WTC11 (cell line): ENCODE measurements around the gene PRKN. TPM values are rescaled to one million over a fixed set of nuclear protein-coding genes. Genes with fewer than 3 reads are reported as not detected.

ENCODE experiments used
- ATAC-seq: fragments of 200-7000 bp; cut with Tn5 transposase; 2 replicates; pipeline ENCODE4 v1.10.0; 2021; ENCODE audit warnings: mild to moderate bottlenecking, moderate library complexity
- CTCF ChIA-PET: fragments of 300-600 bp; sonication (Branson Sonifier 250); formaldehyde crosslinking; loops from one replicate; lab custom pipeline; 2021; ENCODE audit warnings: antibody characterized with exemption; lab: Charles Lee
- POLR2A ChIA-PET: fragments of 350-600 bp; sonication (Branson Sonifier 250); formaldehyde crosslinking; loops from one replicate; lab custom pipeline; 2021; ENCODE audit warnings: antibody characterized with exemption; lab: Charles Lee
- DNase-seq: peaks from one replicate; pipeline ENCODE4 v3.0.0; 2021; ENCODE audit warnings: low spot score
- H3K27ac Mint-ChIP-seq: 2 replicates; pipeline ENCODE4 v1.8.0; 2021; ENCODE audit warnings: mixed read lengths
- H3K27me3 Mint-ChIP-seq: 2 replicates; pipeline ENCODE4 v1.8.0; 2021; ENCODE audit warnings: low read depth, mild to moderate bottlenecking, moderate library complexity, mixed read lengths
- H3K36me3 Mint-ChIP-seq: 2 replicates; pipeline ENCODE4 v1.8.0; 2021; ENCODE audit warnings: mixed read lengths
- H3K4me1 Mint-ChIP-seq: 2 replicates; pipeline ENCODE4 v1.8.0; 2022; ENCODE audit warnings: mixed read lengths
- H3K4me3 Mint-ChIP-seq: 2 replicates; pipeline ENCODE4 v1.8.0; 2021; ENCODE audit warnings: mild to moderate bottlenecking, moderate library complexity, mixed read lengths
- H3K9me3 Mint-ChIP-seq: 2 replicates; pipeline ENCODE4 v1.8.0; 2021; ENCODE audit warnings: mixed read lengths
- AFF4 ChIP-seq: sonication (generic); formaldehyde crosslinking; IDR thresholded peaks from 2 replicates; pipeline ENCODE4 v1.8.1; 2023; ENCODE audit warnings: mild to moderate bottlenecking, missing genetic modification reagents, borderline replicate concordance
- ATF1 ChIP-seq: sonication (generic); formaldehyde crosslinking; IDR thresholded peaks from 2 replicates; pipeline ENCODE4 v1.8.1; 2023; ENCODE audit warnings: mild to moderate bottlenecking, moderate library complexity, missing genetic modification reagents
- EMX1 ChIP-seq: fragments of 250-450 bp; sonication (Bioruptor Pico); IDR thresholded peaks from 2 replicates; pipeline ENCODE4 v1.8.0; 2021; ENCODE audit warnings: mild to moderate bottlenecking
- FOXP4 ChIP-seq: sonication (generic); formaldehyde crosslinking; IDR thresholded peaks from 2 replicates; pipeline ENCODE4 v1.8.0; 2022; ENCODE audit warnings: mild to moderate bottlenecking, missing genetic modification reagents
- MLX ChIP-seq: sonication (generic); formaldehyde crosslinking; IDR thresholded peaks from 2 replicates; pipeline ENCODE4 v1.8.1; 2023; ENCODE audit warnings: mild to moderate bottlenecking, missing genetic modification reagents, moderate library complexity
- NR1H2 ChIP-seq: sonication (generic); formaldehyde crosslinking; IDR thresholded peaks from 2 replicates; pipeline ENCODE4 v1.9.0; 2021; ENCODE audit warnings: mild to moderate bottlenecking, moderate library complexity, missing genetic modification reagents
- NR3C1 ChIP-seq: sonication (generic); formaldehyde crosslinking; conservative IDR thresholded peaks from 2 replicates; pipeline ENCODE4 v1.8.1; 2023; ENCODE audit warnings: low read depth, mild to moderate bottlenecking, missing genetic modification reagents
- PRDM15 ChIP-seq: sonication (generic); formaldehyde crosslinking; IDR thresholded peaks from 2 replicates; pipeline ENCODE4 v1.8.0; 2022; ENCODE audit warnings: missing genetic modification reagents
- TEAD4 ChIP-seq: sonication (generic); formaldehyde crosslinking; IDR thresholded peaks from 2 replicates; pipeline ENCODE4 v1.8.0; 2022; ENCODE audit warnings: mild to moderate bottlenecking, missing genetic modification reagents
- ZNF263 ChIP-seq: sonication (generic); formaldehyde crosslinking; IDR thresholded peaks from 2 replicates; pipeline ENCODE4 v1.8.1; 2022; ENCODE audit warnings: low read depth, mild to moderate bottlenecking, moderate library complexity, missing genetic modification reagents
- ZNF317 ChIP-seq: sonication (generic); formaldehyde crosslinking; IDR thresholded peaks from 2 replicates; pipeline ENCODE4 v1.8.1; 2023; ENCODE audit warnings: low read depth, mild to moderate bottlenecking, moderate library complexity, missing genetic modification reagents, borderline replicate concordance
- ZNF396 ChIP-seq: fragments of 250-450 bp; sonication (Bioruptor Pico); IDR thresholded peaks from 2 replicates; pipeline ENCODE4 v1.8.0; 2021; ENCODE audit warnings: mild to moderate bottlenecking, moderate library complexity, borderline replicate concordance
- ZNF425 ChIP-seq: fragments of 250-450 bp; sonication (Bioruptor Pico); conservative IDR thresholded peaks from 2 replicates; pipeline ENCODE4 v1.9.0; 2021; ENCODE audit warnings: mild to moderate bottlenecking
- ZNF532 ChIP-seq: fragments of 250-450 bp; sonication (Bioruptor Pico); IDR thresholded peaks from 2 replicates; pipeline ENCODE4 v1.9.0; 2021; ENCODE audit warnings: mild to moderate bottlenecking, borderline replicate concordance
- total RNA-seq: library from RNA; stranded (reverse); gene quantifications from 3 replicates; pipeline ENCODE4 v1.2.3, GENCODE V29; 2021

The PRKN gene
- total RNA-seq, 1 experiment from 2014 or later: 0.59 TPM

GRCh38 chr6:162050579-162050978 lies 677.0 kb downstream of the PRKN start (continued):
- no peak for TF ChIP-seq AFF4 (CRISPR knock-in tag)
- TF ChIP-seq ZNF425 (CRISPR knock-in tag): no peak
- TF ChIP-seq EMX1 (CRISPR knock-in tag): no peak
- no peak for TF ChIP-seq NR1H2 (CRISPR knock-in tag)
- TF ChIP-seq ZNF396 (CRISPR knock-in tag): no peak
- no peak for TF ChIP-seq ZNF532 (CRISPR knock-in tag)
- no peak for TF ChIP-seq ZNF263 (CRISPR knock-in tag)
- no peak for TF ChIP-seq NR3C1 (CRISPR knock-in tag)
- TF ChIP-seq ATF1 (CRISPR knock-in tag): no peak
- no peak for TF ChIP-seq MLX (CRISPR knock-in tag)

- peaks cover 12% of the 10 kb centered on the region; the same call in 1 of the 2 replicates for H3K9me3 Mint-ChIP-seq
- no peaks in the 10 kb centered on the region for H3K27me3 Mint-ChIP-seq
- ATAC-seq: no peak
- DNase-seq: no peak
- CTCF ChIA-PET: no interaction called here
- no peak overlapping the region for H3K27ac Mint-ChIP-seq
- no peak overlapping the region for H3K4me3 Mint-ChIP-seq
- H3K4me1 Mint-ChIP-seq: peaks cover 6% of the 10 kb centered on the region
- POLR2A ChIA-PET: no interaction called here
- H3K36me3 Mint-ChIP-seq: no peaks in the 10 kb centered on the region
- TF ChIP-seq PRDM15 (CRISPR knock-in tag) (no peak), FOXP4 (CRISPR knock-in tag) (no peak), ZNF532 (CRISPR knock-in tag) (no peak), ZNF317 (CRISPR knock-in tag) (no peak), TEAD4 (CRISPR knock-in tag) (no peak)
These were observed 681.2 kb downstream of the PRKN start for GRCh38 chr6:162046324-162046723.
